Endodermal cell (in vitro differentiated cells): ENCODE measurements around the gene PRIM2. TPM values are rescaled to one million over a fixed set of nuclear protein-coding genes. Genes with fewer than 3 reads are reported as not detected.
"Not testable (repeated sequence)": the region's sequence is repeated elsewhere in the genome, so short reads cannot be mapped to it uniquely, and the experiment has no call there.

Experiments
- DNase-seq: peaks from one replicate; pipeline ENCODE4 v3.0.0-alpha.2; 2017
- H3K27ac ChIP-seq: 2 replicates; pipeline ENCODE4 v1.5.1; 2013; ENCODE audit warnings: mild to moderate bottlenecking, low read depth, low read length, moderate library complexity
- H3K27me3 ChIP-seq: 2 replicates; pipeline ENCODE4 v1.6.1; 2013; ENCODE audit warnings: mild to moderate bottlenecking, low read length, moderate library complexity; ENCODE audit not compliant: insufficient read depth, control insufficient read depth, poor library complexity, severe bottlenecking
- H3K36me3 ChIP-seq: 2 replicates; pipeline ENCODE4 v1.7.0; 2013; ENCODE audit warnings: mild to moderate bottlenecking, low read length, moderate library complexity; ENCODE audit not compliant: control insufficient read depth, insufficient read depth
- H3K4me1 ChIP-seq: one replicate; pipeline ENCODE4 v1.7.0; 2013; ENCODE audit warnings: low read length; ENCODE audit not compliant: control insufficient read depth, insufficient read depth
- H3K4me3 ChIP-seq: 2 replicates; pipeline ENCODE4 v1.5.1; 2013; ENCODE audit warnings: mild to moderate bottlenecking, low read length, moderate library complexity
- H3K9ac ChIP-seq: 2 replicates; pipeline ENCODE4 v1.6.1; 2013; ENCODE audit warnings: mild to moderate bottlenecking, low read length, moderate library complexity; ENCODE audit not compliant: poor library complexity, severe bottlenecking; ENCODE audit errors: extremely low read depth
- H3K9me3 ChIP-seq: 2 replicates; pipeline ENCODE4 v1.6.1; 2013; ENCODE audit warnings: mild to moderate bottlenecking, low read length, moderate library complexity; ENCODE audit not compliant: control insufficient read depth
- H3K27ac Mint-ChIP-seq: 2 replicates; pipeline ENCODE4 v1.8.0; 2020; ENCODE audit warnings: mixed read lengths
- H3K27me3 Mint-ChIP-seq: 2 replicates; pipeline ENCODE4 v1.8.0; 2021; ENCODE audit warnings: mild to moderate bottlenecking, mixed read lengths; ENCODE audit not compliant: insufficient read depth
- H3K36me3 Mint-ChIP-seq: 2 replicates; pipeline ENCODE4 v1.8.0; 2020; ENCODE audit warnings: low read depth, mixed read lengths
- H3K4me1 Mint-ChIP-seq: 2 replicates; pipeline ENCODE4 v1.8.0; 2020; ENCODE audit warnings: mixed read lengths
- H3K4me3 Mint-ChIP-seq: 2 replicates; pipeline ENCODE4 v1.8.0; 2020; ENCODE audit warnings: mild to moderate bottlenecking, moderate library complexity, mixed read lengths
- H3K9me3 Mint-ChIP-seq: 2 replicates; pipeline ENCODE4 v1.8.0; 2020; ENCODE audit warnings: mild to moderate bottlenecking, mixed read lengths
- WGBS, 2 experiments: methylation state at CpG; one replicate each; pipeline versions ENCODE4 v1.1.5 to v1.1.7; 2013; ENCODE audit warnings: missing lambda C conversion rate in 2 of 2, mixed read lengths in 1 of 2; ENCODE audit not compliant: insufficient coverage in 1 of 2, insufficient read length in 1 of 2; 5-methylcytosine and 5-hydroxymethylcytosine counted together
- total RNA-seq, 2 donors: library from RNA; stranded (reverse); fragmentation: NEBNext Ultra II Directional in 1 of 2; extraction: Animal tissue kit (Norgen Biotek cat#: 25700) in 1 of 2; gene quantifications; 2 replicates in 1 of 2; 3 replicates in 1 of 2; pipeline ENCODE4 v1.2.1, GENCODE V29; 2021

Gene PRIM2
- total RNA-seq, 2 donors from 2014 or later = 30.9 to 43.1 TPM

DNA sequence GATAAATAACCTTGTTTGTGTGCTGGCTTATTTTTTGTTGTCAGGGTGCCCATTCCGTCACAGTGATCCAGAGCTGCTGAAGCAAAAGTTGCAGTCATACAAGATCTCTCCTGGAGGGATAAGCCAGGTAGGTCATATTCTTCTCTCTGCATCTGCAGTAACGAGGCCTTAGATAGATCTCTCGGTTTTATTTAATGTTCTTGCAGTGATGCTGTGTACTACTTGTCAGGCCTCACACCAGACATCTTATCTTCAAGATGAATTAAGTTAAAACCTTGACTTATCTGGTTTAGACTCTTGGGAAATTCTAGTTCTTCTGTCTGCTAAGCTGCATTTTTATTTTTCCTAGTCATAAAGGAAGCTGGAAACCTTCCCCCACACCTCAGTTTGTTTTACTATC, 288.9 kb downstream of the PRIM2 start:
- H3K4me3 ChIP-seq, H3K36me3 ChIP-seq, H3K4me1 ChIP-seq, H3K36me3 Mint-ChIP-seq, H3K9me3 ChIP-seq, H3K27me3 ChIP-seq, DNase-seq, H3K27ac Mint-ChIP-seq, H3K9ac ChIP-seq, H3K9me3 Mint-ChIP-seq, H3K4me3 Mint-ChIP-seq, H3K27ac ChIP-seq, H3K27me3 Mint-ChIP-seq: not testable (repeated sequence)
- H3K4me1 Mint-ChIP-seq = peaks cover 12% of the 10 kb centered on the region
- 91% methylated on average over 2 of the region's 3 CpGs; no CpG with 5 or more reads in 1 of the 2 experiments for WGBS, 2 experiments

DNA sequence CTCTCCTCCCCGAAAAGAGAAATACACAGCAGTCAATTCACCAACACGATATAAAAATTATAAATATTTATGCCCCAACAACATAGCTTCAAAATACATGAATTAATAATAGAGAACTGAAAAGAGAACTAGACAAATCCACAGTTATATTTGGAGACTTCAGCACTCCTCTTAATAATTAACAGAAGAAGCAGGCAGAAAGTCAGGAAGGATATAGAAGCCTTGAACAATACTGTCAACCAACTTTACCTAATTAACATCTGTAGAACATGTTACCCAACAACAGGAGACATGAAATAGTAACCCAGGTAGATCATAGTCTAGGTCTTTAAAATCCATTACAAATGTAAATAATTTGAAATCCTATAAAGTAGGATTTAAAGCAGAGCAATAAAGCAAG, 293.2 kb downstream of the PRIM2 start:
- H3K9ac ChIP-seq, H3K27ac ChIP-seq, H3K9me3 ChIP-seq, H3K9me3 Mint-ChIP-seq, H3K27me3 Mint-ChIP-seq, H3K4me3 ChIP-seq, H3K27me3 ChIP-seq, H3K4me1 ChIP-seq, H3K36me3 ChIP-seq, DNase-seq, H3K36me3 Mint-ChIP-seq, H3K4me3 Mint-ChIP-seq, H3K27ac Mint-ChIP-seq: not testable (repeated sequence)
- no CpG with 5 or more reads among the region's 2 CpGs for WGBS, 2 experiments
- peaks cover 12% of the 10 kb centered on the region for H3K4me1 Mint-ChIP-seq

DNA sequence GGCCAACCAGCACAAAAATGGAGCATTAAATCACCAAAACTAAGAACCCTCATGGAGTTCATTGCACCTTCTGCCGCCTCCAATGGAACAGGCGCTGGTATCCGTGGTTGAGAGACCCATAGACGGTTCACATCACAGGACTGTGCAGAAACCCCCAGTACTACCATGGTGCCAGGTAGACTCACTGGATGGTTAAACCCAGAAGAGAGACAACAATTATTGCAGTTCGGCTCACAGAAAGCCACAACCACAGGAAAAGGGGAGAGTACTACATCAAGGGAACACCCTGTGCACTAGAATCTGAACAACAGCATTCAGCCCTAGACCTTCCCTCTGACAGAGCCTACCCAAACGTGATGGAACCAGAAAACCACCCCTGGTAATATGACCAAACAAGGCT, 301.5 kb downstream of the PRIM2 start:
- peak overlapping the region; percentile 14 for H3K27ac Mint-ChIP-seq
- not testable (repeated sequence) for H3K9me3 Mint-ChIP-seq, H3K4me3 Mint-ChIP-seq, H3K4me3 ChIP-seq, H3K36me3 ChIP-seq, DNase-seq, H3K4me1 ChIP-seq, H3K9ac ChIP-seq, H3K27me3 ChIP-seq, H3K9me3 ChIP-seq, H3K27me3 Mint-ChIP-seq, H3K27ac ChIP-seq
- peaks cover 22% of the 10 kb centered on the region for H3K4me1 Mint-ChIP-seq
- peaks cover 12% of the 10 kb centered on the region for H3K36me3 Mint-ChIP-seq
- 90 to 94% methylated on average over 5 to 6 of the region's 6 CpGs for WGBS, 2 experiments

DNA sequence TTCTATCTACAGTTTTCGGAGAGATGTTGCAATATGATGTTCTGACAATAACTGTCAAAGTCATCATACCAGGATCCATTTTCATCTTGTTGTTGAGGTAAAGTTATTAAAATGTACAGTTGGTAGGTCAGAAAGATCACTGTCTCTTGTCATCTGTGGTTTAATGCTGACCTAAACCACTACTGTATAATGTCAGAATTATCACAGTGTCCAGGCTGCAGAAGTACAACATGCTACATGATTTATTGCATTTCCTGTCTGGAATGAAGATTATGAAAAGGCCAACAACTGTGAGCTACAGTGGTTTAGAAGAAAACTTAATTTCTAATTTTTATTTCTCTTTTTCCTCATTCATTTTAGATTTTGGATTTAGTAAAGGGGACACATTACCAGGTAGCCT, 314.3 kb downstream of the PRIM2 start:
- not testable (repeated sequence) for H3K27ac ChIP-seq, H3K27ac Mint-ChIP-seq, H3K4me1 ChIP-seq, DNase-seq, H3K4me1 Mint-ChIP-seq, H3K9ac ChIP-seq, H3K4me3 ChIP-seq, H3K27me3 ChIP-seq, H3K9me3 Mint-ChIP-seq, H3K27me3 Mint-ChIP-seq, H3K36me3 ChIP-seq, H3K4me3 Mint-ChIP-seq, H3K9me3 ChIP-seq
- H3K36me3 Mint-ChIP-seq = peaks cover 12% of the 10 kb centered on the region
- no CpG with 5 or more reads among the region's 1 CpG for WGBS, 2 experiments

DNA sequence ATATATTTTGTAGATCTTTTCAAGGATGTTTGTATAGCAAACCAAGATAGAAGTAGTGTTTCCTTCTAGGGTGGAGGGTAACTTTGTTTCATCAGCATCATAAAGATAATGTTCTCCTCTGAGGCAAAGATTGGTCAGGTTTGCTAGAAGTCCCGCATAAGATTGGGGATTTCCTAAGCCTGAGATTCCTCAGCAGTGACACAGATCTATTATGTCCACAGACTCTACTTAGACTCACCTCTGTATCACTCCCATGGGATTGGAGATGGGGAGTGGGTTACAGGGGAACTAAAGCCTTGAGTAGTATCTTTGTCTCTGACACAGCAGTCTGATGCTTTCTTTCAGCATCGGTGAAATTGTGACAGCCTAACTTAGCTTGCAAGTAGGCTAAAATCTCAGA, 341.1 kb downstream of the PRIM2 start:
- not testable (repeated sequence) for H3K9me3 ChIP-seq, H3K27ac Mint-ChIP-seq, H3K4me1 ChIP-seq, H3K4me1 Mint-ChIP-seq, H3K27ac ChIP-seq, H3K36me3 ChIP-seq, H3K4me3 Mint-ChIP-seq, H3K9me3 Mint-ChIP-seq, H3K9ac ChIP-seq, H3K4me3 ChIP-seq, H3K36me3 Mint-ChIP-seq, DNase-seq
- H3K27me3 Mint-ChIP-seq = peaks cover 15% of the 10 kb centered on the region
- peaks cover 29% of the 10 kb centered on the region for H3K27me3 ChIP-seq
- WGBS, 2 experiments = 83 to 95% methylated on average over 1 to 2 of the region's 2 CpGs

DNA sequence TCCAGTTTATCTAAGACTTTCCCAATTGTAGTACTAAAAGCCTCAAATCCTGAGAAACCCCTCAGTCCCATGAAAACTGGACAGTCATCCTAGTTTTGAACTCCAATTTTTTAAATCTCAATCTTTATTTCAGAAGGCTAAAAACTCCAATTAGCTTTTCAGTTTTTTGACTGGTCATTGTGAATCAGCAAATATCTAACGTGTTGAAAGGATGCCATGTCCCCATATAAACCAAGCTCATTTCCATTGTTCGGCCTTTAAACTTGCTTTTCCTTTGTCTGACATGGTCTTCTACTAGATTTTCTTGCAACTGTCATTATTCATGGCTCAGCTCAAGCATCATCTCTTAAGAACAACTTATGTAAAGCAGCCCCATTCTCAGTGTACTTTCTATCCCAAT, 342.4 kb downstream of the PRIM2 start:
- H3K9ac ChIP-seq, H3K4me3 ChIP-seq, H3K4me3 Mint-ChIP-seq, H3K36me3 ChIP-seq, H3K9me3 ChIP-seq, H3K36me3 Mint-ChIP-seq, H3K27ac ChIP-seq, H3K9me3 Mint-ChIP-seq, H3K4me1 Mint-ChIP-seq, DNase-seq, H3K27ac Mint-ChIP-seq, H3K4me1 ChIP-seq: not testable (repeated sequence)
- WGBS, 2 experiments = 85 to 100% methylated on average over 2 of the region's 2 CpGs
- peaks cover 29% of the 10 kb centered on the region for H3K27me3 ChIP-seq
- H3K27me3 Mint-ChIP-seq = peaks cover 15% of the 10 kb centered on the region

DNA sequence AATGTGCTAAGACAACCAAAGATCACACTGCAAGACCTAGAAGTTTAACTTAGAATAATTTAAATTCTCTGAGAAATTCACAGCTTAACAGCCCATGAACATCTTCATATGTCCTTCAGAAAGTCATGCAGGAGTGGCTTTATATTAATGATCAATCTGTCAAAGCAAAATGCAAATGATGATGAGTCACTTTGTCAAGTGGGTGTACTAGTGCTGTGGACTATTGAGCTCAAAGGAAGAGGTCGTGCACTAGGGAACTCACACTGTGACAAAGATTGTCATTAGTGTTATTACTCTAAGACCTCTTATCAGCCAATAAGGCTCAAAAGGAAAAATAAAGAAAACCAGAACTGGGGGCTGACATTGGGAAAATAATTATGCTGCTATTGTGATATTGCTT, 343.5 kb downstream of the PRIM2 start:
- WGBS, 2 experiments = 86% methylated on average over 1 of the region's 1 CpG; no CpG with 5 or more reads in 1 of the 2 experiments

More for the DNA sequence above, 343.5 kb downstream of the PRIM2 start:
- not testable (repeated sequence) for H3K4me1 ChIP-seq, H3K36me3 ChIP-seq, H3K27ac Mint-ChIP-seq, H3K9me3 ChIP-seq, H3K36me3 Mint-ChIP-seq, H3K4me1 Mint-ChIP-seq, H3K4me3 ChIP-seq, H3K9me3 Mint-ChIP-seq, H3K9ac ChIP-seq, H3K4me3 Mint-ChIP-seq, DNase-seq, H3K27ac ChIP-seq
- H3K27me3 Mint-ChIP-seq = peaks cover 15% of the 10 kb centered on the region
- H3K27me3 ChIP-seq = peaks cover 29% of the 10 kb centered on the region
